Heart left ventricle (tissue), 13 donors: Measurements from ENCODE around the gene YIF1A.

Experiments used
- POLR2A ChIP-seq, 2 donors: fragments of 450-650 bp; IDR thresholded peaks; one replicate each; pipeline ENCODE4 v1.6.1; 2017; ENCODE audit warnings: antibody characterized with exemption in 2 of 2, mild to moderate bottlenecking in 2 of 2, moderate library complexity in 2 of 2
- TF ChIP-seq, protein P1 (sequence below), 12 donors: fragments of 200-600 bp; sonication (generic) in 4 of 12; IDR thresholded peaks; one replicate each; pipeline versions ENCODE4 v1.5.0 to v1.8.0; 2018 to 2022; ENCODE audit warnings: antibody characterized with exemption in 12 of 12, mild to moderate bottlenecking in 5 of 12
- donor health status: ischemic (EF 13 %, LVEDD 7.1; RV severe dilation, severe dysfunction).
- donor health status: DM: no; HTN: yes; CAD: no.
- donor health status: DM: no; HTN: no; CAD: no.
- donor health status: ischemic (EF 25% LVEDD 6.9; RV normal size, moderate dysfunction).
- donor health status: ischemic (EF 25% LVEDD 5.7; RV mildly dilated, moderate dysfunction).
- donor health status: ischemic (EF 35%, LVEDD 5.7; RV mildly dilated, moderate dysfunction).
- donor health status: nonischemic (EF 11% LVEDD 7.7; RV severe dilation, severe dysfunction).
- donor health status: DM: yes; HTN: yes; CAD: no.
- donor health status: PGD.
- donor health status: ischemic (EF 29% LVEDD 5.4; RV normal size, mild dysfunction).
- donor health status: nonischemic (EF 23%, LVEDD 6.1; RV moderate dilation, normal function).

DNA sequence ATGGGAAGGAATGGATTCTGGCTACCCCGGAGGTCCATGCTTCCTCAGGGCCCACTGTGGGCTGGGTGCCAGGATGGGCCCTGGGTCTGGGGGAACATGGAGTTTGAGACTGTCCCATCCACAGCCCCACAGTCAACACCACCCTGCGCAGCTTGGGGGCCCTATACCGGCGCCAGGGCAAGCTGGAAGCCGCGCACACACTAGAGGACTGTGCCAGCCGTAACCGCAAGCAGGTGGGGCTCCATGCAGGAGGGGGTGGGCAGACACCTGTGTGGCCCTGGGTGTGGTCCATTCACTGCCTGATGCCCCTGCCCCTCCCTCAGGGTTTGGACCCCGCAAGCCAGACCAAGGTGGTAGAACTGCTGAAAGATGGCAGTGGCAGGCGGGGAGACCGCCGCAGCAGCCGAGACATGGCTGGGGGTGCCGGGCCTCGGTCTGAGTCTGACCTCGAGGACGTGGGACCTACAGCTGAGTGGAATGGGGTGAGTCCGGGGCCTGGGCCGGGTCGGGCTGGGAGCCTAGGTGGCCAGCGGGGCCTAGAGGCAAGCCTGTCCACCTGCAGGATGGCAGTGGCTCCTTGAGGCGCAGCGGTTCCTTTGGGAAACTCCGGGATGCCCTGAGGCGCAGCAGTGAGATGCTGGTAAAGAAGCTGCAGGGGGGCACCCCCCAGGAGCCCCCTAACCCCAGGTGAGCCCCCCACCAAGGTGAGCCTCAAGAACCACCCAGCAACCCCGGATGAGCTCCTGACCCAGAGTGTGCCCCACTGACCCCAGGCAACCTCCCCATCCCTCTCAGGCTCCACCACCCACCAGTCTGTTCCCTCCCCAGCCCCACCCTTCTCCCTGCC is 23.2 kb downstream of the YIF1A start:
- TF ChIP-seq, protein P1, sequence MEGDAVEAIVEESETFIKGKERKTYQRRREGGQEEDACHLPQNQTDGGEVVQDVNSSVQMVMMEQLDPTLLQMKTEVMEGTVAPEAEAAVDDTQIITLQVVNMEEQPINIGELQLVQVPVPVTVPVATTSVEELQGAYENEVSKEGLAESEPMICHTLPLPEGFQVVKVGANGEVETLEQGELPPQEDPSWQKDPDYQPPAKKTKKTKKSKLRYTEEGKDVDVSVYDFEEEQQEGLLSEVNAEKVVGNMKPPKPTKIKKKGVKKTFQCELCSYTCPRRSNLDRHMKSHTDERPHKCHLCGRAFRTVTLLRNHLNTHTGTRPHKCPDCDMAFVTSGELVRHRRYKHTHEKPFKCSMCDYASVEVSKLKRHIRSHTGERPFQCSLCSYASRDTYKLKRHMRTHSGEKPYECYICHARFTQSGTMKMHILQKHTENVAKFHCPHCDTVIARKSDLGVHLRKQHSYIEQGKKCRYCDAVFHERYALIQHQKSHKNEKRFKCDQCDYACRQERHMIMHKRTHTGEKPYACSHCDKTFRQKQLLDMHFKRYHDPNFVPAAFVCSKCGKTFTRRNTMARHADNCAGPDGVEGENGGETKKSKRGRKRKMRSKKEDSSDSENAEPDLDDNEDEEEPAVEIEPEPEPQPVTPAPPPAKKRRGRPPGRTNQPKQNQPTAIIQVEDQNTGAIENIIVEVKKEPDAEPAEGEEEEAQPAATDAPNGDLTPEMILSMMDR (IDR thresholded peaks at IDR 0.05) = no peak
- TF ChIP-seq POLR2A (IDR thresholded peaks at IDR 0.05) = no peak
